Fibroblast of villous mesenchyme (primary cell): ENCODE results near the gene B3GNT3. TPM values are rescaled to one million over a fixed set of nuclear protein-coding genes. Genes with fewer than 3 reads are reported as not detected.

ENCODE experiments used
- DNase-seq: peaks from one replicate; pipeline ENCODE4 v3.0.0-alpha.2; 2010; ENCODE audit warnings: low read depth
- H3K4me3 ChIP-seq: 2 replicates; pipeline ENCODE4 v1.5.1; 2011; ENCODE audit warnings: low read depth, mild to moderate bottlenecking, low read length
- total RNA-seq: library from RNA; depleted of rRNA; stranded (reverse); fragments of >200 nt; gene quantifications from 2 replicates; pipeline ENCODE4 v1.2.3, GENCODE V29; 2012
- TF ChIP-seq, protein P1 (sequence below): IDR thresholded peaks from 2 replicates; pipeline ENCODE4 v1.5.1; 2012; ENCODE audit warnings: low read depth, mild to moderate bottlenecking, low read length; ENCODE audit not compliant: insufficient read depth

The B3GNT3 gene
- total RNA-seq, 1 donor: not detected

DNA sequence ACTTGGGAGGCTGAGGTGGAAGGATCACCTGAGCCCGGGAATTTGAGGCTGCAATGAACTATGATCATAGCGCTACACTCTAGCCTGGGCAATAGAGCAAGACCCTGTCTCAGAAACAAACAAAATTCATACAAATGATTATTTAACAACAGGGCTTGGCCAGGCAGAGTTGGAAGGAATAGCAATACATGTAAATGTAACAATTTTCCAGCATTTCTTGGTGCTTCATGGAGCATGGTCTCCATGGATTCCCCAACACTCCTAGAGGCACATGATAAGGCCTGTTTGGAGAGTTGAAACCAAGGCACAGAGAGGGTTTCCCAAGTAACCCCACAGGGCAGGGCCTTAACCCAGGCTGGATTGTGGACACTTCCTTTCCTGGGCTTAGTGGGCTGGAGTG is 16.2 kb downstream of the B3GNT3 start:
- no peak for DNase-seq
- TF ChIP-seq, protein P1, sequence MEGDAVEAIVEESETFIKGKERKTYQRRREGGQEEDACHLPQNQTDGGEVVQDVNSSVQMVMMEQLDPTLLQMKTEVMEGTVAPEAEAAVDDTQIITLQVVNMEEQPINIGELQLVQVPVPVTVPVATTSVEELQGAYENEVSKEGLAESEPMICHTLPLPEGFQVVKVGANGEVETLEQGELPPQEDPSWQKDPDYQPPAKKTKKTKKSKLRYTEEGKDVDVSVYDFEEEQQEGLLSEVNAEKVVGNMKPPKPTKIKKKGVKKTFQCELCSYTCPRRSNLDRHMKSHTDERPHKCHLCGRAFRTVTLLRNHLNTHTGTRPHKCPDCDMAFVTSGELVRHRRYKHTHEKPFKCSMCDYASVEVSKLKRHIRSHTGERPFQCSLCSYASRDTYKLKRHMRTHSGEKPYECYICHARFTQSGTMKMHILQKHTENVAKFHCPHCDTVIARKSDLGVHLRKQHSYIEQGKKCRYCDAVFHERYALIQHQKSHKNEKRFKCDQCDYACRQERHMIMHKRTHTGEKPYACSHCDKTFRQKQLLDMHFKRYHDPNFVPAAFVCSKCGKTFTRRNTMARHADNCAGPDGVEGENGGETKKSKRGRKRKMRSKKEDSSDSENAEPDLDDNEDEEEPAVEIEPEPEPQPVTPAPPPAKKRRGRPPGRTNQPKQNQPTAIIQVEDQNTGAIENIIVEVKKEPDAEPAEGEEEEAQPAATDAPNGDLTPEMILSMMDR: no peak
- H3K4me3 ChIP-seq: no peak overlapping the region

DNA sequence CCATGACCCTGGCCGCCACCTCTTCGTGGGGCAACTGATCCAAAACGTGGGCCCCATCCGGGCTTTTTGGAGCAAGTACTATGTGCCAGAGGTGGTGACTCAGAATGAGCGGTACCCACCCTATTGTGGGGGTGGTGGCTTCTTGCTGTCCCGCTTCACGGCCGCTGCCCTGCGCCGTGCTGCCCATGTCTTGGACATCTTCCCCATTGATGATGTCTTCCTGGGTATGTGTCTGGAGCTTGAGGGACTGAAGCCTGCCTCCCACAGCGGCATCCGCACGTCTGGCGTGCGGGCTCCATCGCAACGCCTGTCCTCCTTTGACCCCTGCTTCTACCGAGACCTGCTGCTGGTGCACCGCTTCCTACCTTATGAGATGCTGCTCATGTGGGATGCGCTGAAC is 16.7 kb downstream of the B3GNT3 start:
- DNase-seq: no peak
- H3K4me3 ChIP-seq: no peak overlapping the region
- TF ChIP-seq, protein P1: no peak

DNA sequence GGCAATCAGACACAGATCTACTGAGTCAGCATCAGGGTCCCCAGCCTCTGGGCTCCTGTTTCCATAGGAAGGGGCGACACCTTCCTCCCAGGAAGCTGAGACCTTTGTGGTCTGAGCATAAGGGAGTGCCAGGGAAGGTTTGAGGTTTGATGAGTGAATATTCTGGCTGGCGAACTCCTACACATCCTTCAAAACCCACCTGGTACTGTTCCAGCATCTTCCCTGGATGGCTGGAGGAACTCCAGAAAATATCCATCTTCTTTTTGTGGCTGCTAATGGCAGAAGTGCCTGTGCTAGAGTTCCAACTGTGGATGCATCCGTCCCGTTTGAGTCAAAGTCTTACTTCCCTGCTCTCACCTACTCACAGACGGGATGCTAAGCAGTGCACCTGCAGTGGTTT is 17.2 kb downstream of the B3GNT3 start:
- TF ChIP-seq, protein P1: no peak
- H3K4me3 ChIP-seq: no peak overlapping the region
- DNase-seq: no peak

DNA sequence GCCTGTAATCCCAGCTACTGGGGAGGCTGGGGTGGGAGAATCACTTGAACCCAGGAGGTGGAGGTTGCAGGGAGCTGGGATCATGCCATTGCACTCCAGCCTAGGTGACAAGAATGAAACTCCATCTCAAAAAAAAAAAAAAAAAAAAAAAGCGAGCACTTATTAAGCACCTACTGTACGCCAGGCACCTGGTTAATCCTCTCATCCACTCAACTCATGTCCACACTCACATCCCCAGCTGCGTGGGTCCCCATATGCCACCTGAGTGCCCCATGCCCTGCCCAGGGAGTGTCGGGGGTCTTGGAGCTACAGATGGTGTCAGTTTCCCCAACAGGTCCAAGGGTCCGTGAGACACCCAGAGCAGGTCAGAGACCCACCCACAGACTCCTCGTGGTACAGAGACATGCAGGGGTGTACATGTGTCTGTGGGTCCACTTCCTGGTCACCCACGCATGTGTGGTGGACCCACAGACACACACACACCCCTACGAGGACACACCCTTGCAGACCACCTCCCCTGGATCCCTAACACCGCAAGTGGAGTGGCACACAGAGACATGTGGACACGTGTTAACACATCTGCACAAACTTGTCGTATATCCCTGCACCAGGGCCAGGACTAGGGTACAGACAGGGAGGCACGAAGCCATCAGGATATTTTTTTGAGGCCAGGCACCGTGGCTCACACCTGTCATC is 22.9 kb downstream of the B3GNT3 start:
- TF ChIP-seq, protein P1: no peak
- no peak overlapping the region for H3K4me3 ChIP-seq
- DNase-seq: no peak

DNA sequence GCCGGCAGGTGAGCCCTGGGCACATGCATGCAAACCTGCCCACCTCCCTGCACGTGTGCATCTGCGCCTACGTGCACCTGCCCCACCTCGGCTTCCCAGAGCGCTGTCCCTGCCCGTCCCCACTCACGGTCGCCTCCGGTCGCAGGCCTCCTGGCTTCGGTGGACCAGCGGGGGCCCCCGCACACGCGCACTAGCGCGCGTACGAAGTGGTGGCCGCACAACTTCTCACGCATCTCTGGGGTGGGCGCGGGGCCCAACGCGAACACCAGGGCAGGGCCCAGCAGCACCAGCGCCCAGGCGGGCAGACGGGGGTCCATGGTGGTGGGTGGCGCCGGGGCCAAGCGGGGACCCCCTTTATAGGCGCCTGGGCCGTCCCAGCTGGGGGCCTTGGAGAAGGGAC is 26.3 kb downstream of the B3GNT3 start, which contains the start of gene INSL3:
Gene INSL3 (minus strand): TSS at position 330 of the 400 bp plus-strand sequence. CDS start 13 bp downstream, at position 317.
- no peak for DNase-seq
- no peak within 1 kb of the TSS for H3K4me3 ChIP-seq
- TF ChIP-seq, protein P1: no peak

DNA sequence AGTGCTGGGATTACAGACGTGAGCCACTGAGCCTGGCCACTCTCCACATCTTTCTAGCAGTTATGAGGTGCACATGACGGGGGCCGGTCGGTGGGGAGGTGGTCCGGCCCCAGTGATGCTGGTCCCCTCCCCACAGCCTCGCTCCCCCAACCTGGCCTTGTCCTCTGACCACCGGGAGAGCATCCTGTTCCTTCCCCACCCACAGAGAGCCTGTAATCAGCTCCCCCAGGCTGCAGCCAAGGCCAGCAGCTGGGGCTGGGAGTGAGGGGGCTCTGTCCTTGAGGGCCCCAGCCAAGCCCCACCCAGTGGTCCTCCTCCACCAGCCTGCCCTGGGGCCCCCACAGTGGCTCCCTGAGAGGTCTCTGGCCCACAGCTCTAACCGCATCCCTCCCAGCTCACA is 29.4 kb downstream of the B3GNT3 start:
- DNase-seq: no peak
- H3K4me3 ChIP-seq: no peak overlapping the region
- TF ChIP-seq, protein P1: no peak
